ENCODE results near the gene YAE1.

- TF ChIP-seq CTCF (IDR thresholded peaks at IDR 0.05; ENCODE audit: low read length): no peak
- no peak for TF ChIP-seq EZH2 (IDR thresholded peaks at IDR 0.05; ENCODE audit: borderline replicate concordance, low read length)
Observed at GRCh38 chr7:39587393-39587792, 21.2 kb downstream of the YAE1 start.
